Thyroid gland (tissue), 4 donors: ENCODE measurements around the gene CEBPB. TPM values are rescaled to one million over a fixed set of nuclear protein-coding genes. Genes with fewer than 3 reads are reported as not detected.

ENCODE experiments used
- DNase-seq, 2 donors: peaks; one replicate each; pipeline ENCODE4 v3.0.0-alpha.2; 2019
- H3K27ac ChIP-seq, 3 donors: fragments of 200-600 bp; sonication (generic); 1 replicate in 2 of 3; 2 replicates in 1 of 3; pipeline ENCODE4 v1.5.1; 2016 to 2019; ENCODE audit warnings: mild to moderate bottlenecking in 1 of 3, moderate library complexity in 1 of 3
- H3K27me3 ChIP-seq: fragments of 200-600 bp; sonication (generic); one replicate; pipeline ENCODE4 v1.5.1; 2019
- H3K36me3 ChIP-seq, 2 donors: fragments of 200-600 bp; sonication (generic); one replicate each; pipeline ENCODE4 v1.5.1; 2016 to 2019
- H3K4me1 ChIP-seq, 2 donors: fragments of 200-600 bp; sonication (generic); one replicate each; pipeline ENCODE4 v1.5.1; 2017 to 2019
- H3K4me3 ChIP-seq, 3 donors: fragments of 200-600 bp; sonication (generic); replicated peaks in 1 of 3; 1 replicate in 2 of 3; 2 replicates in 1 of 3; pipeline ENCODE4 v1.5.1; 2016; ENCODE audit warnings: mild to moderate bottlenecking in 1 of 3
- H3K9me3 ChIP-seq: fragments of 200-600 bp; sonication (generic); one replicate; pipeline ENCODE4 v1.5.1; 2017
- CTCF ChIP-seq, 6 experiments: fragments of 200-600 bp in 3 of 6; fragments of 450-650 bp in 3 of 6; sonication (generic) in 3 of 6; IDR thresholded peaks; one replicate each; pipeline ENCODE4 v1.5.1; 2016 to 2019; ENCODE audit warnings: antibody characterized with exemption in 6 of 6, mild to moderate bottlenecking in 2 of 6, inconsistent platforms in 1 of 6, moderate library complexity in 1 of 6
- POLR2A ChIP-seq, 2 donors: fragments of 450-650 bp; IDR thresholded peaks; one replicate each; pipeline ENCODE4 v1.6.1; 2017; ENCODE audit warnings: antibody characterized with exemption in 2 of 2, mild to moderate bottlenecking in 2 of 2, moderate library complexity in 1 of 2
- WGBS, 2 donors: methylation state at CpG; one replicate each; pipeline ENCODE4 v1.1.5; 2017; 5-methylcytosine and 5-hydroxymethylcytosine counted together
- intact Hi-C: fragments of 100-400 bp; cut with DNase I; formaldehyde crosslinking; loops from one replicate; pipeline ENCODE4 v1.15.1; 2023
- total RNA-seq, 4 donors: library from RNA; depleted of rRNA; stranded (reverse); fragments of >200 nt; gene quantifications; one replicate each; pipeline ENCODE4 v1.2.3, GENCODE V29; 2016

The CEBPB gene
- total RNA-seq, 4 donors from 2014 or later = 61.7 to 132 (median 104) TPM

GRCh38 chr20:50234288-50234687 lies 43.7 kb downstream of the CEBPB start:
- Histone ChIP-seq H3K27me3 (no peaks in the 10 kb centered on the region), H3K9me3 (no peaks in the 10 kb centered on the region), H3K4me3 (no peak overlapping the region), H3K27ac (no peak overlapping the region), H3K36me3 (no peaks in the 10 kb centered on the region), H3K4me1 (peaks cover 0 to 10% of the 10 kb centered on the region in 2 donors)
- no peak for TF ChIP-seq POLR2A (IDR thresholded peaks at IDR 0.05)
- no peak for TF ChIP-seq CTCF (IDR thresholded peaks at IDR 0.05)
- no peak for DNase-seq
- intact Hi-C loops = no loop called here
- 88% methylated on average over 12 of the region's 12 CpGs; no CpG with 5 or more reads in 1 of the 2 donors for WGBS, 2 donors

- H3K36me3 ChIP-seq = no peaks in the 10 kb centered on the region
- DNase-seq = no peak
- H3K27me3 ChIP-seq = no peaks in the 10 kb centered on the region
- peaks cover 5 to 15% of the 10 kb centered on the region in 2 donors for H3K4me1 ChIP-seq
- no peaks in the 10 kb centered on the region for H3K9me3 ChIP-seq
- no peak overlapping the region for H3K27ac ChIP-seq
- WGBS, 2 donors = 80 to 84% methylated on average over 4 of the region's 4 CpGs
- intact Hi-C loops = no loop called here
- TF ChIP-seq POLR2A (IDR thresholded peaks at IDR 0.05) = no peak
- TF ChIP-seq CTCF (IDR thresholded peaks at IDR 0.05) = no peak
- no peak overlapping the region for H3K4me3 ChIP-seq
Observed at GRCh38 chr20:50237349-50237748, 46.7 kb downstream of the CEBPB start.

GRCh38 chr20:50238081-50238800 lies 47.6 kb downstream of the CEBPB start:
- DNase-seq = no peak
- intact Hi-C loops = no loop called here

GRCh38 chr20:50240092-50240491 lies 49.5 kb downstream of the CEBPB start:
- Histone ChIP-seq H3K36me3 (no peaks in the 10 kb centered on the region), H3K27ac (no peak overlapping the region), H3K9me3 (no peaks in the 10 kb centered on the region), H3K27me3 (no peaks in the 10 kb centered on the region), H3K4me1 (peaks cover 30 to 39% of the 10 kb centered on the region in 2 donors), H3K4me3 (no peak overlapping the region)
- TF ChIP-seq CTCF (IDR thresholded peaks at IDR 0.05) (no peak), POLR2A (IDR thresholded peaks at IDR 0.05) (no peak)
- intact Hi-C loops = no loop called here
- WGBS, 2 donors = 66 to 71% methylated on average over 9 of the region's 9 CpGs
- DNase-seq = no peak

More at GRCh38 chr20:50238081-50238800, 47.6 kb downstream of the CEBPB start:
- Histone ChIP-seq H3K4me1 (peaks cover 14 to 24% of the 10 kb centered on the region in 2 donors), H3K4me3 (no peak overlapping the region), H3K27ac (no peak overlapping the region), H3K27me3 (no peaks in the 10 kb centered on the region), H3K36me3 (no peaks in the 10 kb centered on the region), H3K9me3 (no peaks in the 10 kb centered on the region)
- TF ChIP-seq CTCF (IDR thresholded peaks at IDR 0.05) = no peak
- no peak for TF ChIP-seq POLR2A (IDR thresholded peaks at IDR 0.05)
- WGBS, 2 donors = 86 to 87% methylated on average over 19 of the region's 19 CpGs

- DNase-seq = no peak
- WGBS, 2 donors = 93 to 97% methylated on average over 6 of the region's 6 CpGs
- Histone ChIP-seq H3K27ac (peak overlapping the region in 2 of 3 donors; percentile 91), H3K4me3 (no peak overlapping the region), H3K4me1 (peaks cover 43 to 47% of the 10 kb centered on the region in 2 donors), H3K27me3 (no peaks in the 10 kb centered on the region), H3K9me3 (no peaks in the 10 kb centered on the region), H3K36me3 (no peaks in the 10 kb centered on the region)
- intact Hi-C loops = no loop called here
- TF ChIP-seq POLR2A (IDR thresholded peaks at IDR 0.05) = no peak
- TF ChIP-seq CTCF (IDR thresholded peaks at IDR 0.05) = no peak
Observed at GRCh38 chr20:50242178-50242514, 51.5 kb downstream of the CEBPB start.
